Measurements from ENCODE around the gene SRPX.

SRPX gene

GRCh38 chrX:38220415-38221390 lies at the start of gene SRPX:
TSS of gene SRPX (minus strand) at chrX:38220871. CDS start at chrX:38220792, 79 bp downstream.
- no peak for DNase-seq

GRCh38 chrX:38268011-38268410 lies 47.3 kb upstream of the SRPX start:
- DNase-seq = no peak

GRCh38 chrX:38262715-38263620 lies 42.3 kb upstream of the SRPX start:
- no peak for DNase-seq

GRCh38 chrX:38260231-38260630 lies 39.6 kb upstream of the SRPX start:
- no peak for DNase-seq

GRCh38 chrX:38256019-38256418 lies 35.3 kb upstream of the SRPX start:
- DNase-seq = no peak

GRCh38 chrX:38249965-38250364 lies 29.3 kb upstream of the SRPX start:
- no peak for DNase-seq

- no peak for DNase-seq
Measured at GRCh38 chrX:38247051-38247450, 26.4 kb upstream of the SRPX start.

GRCh38 chrX:38240541-38240940 lies 19.9 kb upstream of the SRPX start:
- no peak for DNase-seq

GRCh38 chrX:38236901-38237615 lies 16.4 kb upstream of the SRPX start:
- no peak for DNase-seq

- DNase-seq = no peak
Measured at GRCh38 chrX:38233891-38234667, 13.4 kb upstream of the SRPX start.

GRCh38 chrX:38232079-38232686 lies 11.5 kb upstream of the SRPX start:
- no peak for DNase-seq

GRCh38 chrX:38225093-38225492 lies 4.4 kb upstream of the SRPX start:
- no peak for DNase-seq

- no peak for DNase-seq
Measured at GRCh38 chrX:38224160-38224559, 3.5 kb upstream of the SRPX start.

- DNase-seq = no peak
Measured at GRCh38 chrX:38221391-38221929, 789 bp upstream of the SRPX start.

GRCh38 chrX:38220024-38220414 lies 652 bp downstream of the SRPX start:
- peak; percentile 50 for DNase-seq

- no peak for DNase-seq
Measured at GRCh38 chrX:38216642-38217041, 4.0 kb downstream of the SRPX start.

- DNase-seq = no peak
Measured at GRCh38 chrX:38214551-38215531, 5.8 kb downstream of the SRPX start.

- DNase-seq = no peak
Measured at GRCh38 chrX:38214044-38214443, 6.6 kb downstream of the SRPX start.

- DNase-seq = no peak
Measured at GRCh38 chrX:38211891-38212635, 8.6 kb downstream of the SRPX start.
